Progenitor cell of endocrine pancreas (in vitro differentiated cells): Measurements from ENCODE around the gene SSX2IP. TPM values are rescaled to one million over a fixed set of nuclear protein-coding genes. Genes with fewer than 3 reads are reported as not detected.
A peak's percentile ranks its signal among the peaks of the same experiment; 100 is the strongest.

Experiments used
- DNase-seq: peaks from one replicate; pipeline ENCODE4 v3.0.0; 2021; ENCODE audit warnings: low spot score; ENCODE audit not compliant: unreplicated experiment
- H3K27ac Mint-ChIP-seq: 2 replicates; pipeline ENCODE4 v1.8.0; 2021; ENCODE audit warnings: mild to moderate bottlenecking, moderate library complexity, mixed read lengths
- H3K27me3 Mint-ChIP-seq: 2 replicates; pipeline ENCODE4 v1.8.0; 2021; ENCODE audit warnings: mixed read lengths
- H3K36me3 Mint-ChIP-seq: 2 replicates; pipeline ENCODE4 v1.8.0; 2022; ENCODE audit warnings: mixed read lengths; ENCODE audit not compliant: insufficient read depth
- H3K4me1 Mint-ChIP-seq: 2 replicates; pipeline ENCODE4 v1.8.0; 2021; ENCODE audit warnings: low read depth, mixed read lengths
- H3K4me3 Mint-ChIP-seq: 2 replicates; pipeline ENCODE4 v1.8.0; 2021; ENCODE audit warnings: low read depth, mild to moderate bottlenecking, moderate library complexity, mixed read lengths
- H3K9me3 Mint-ChIP-seq: 2 replicates; pipeline ENCODE4 v1.8.0; 2021; ENCODE audit warnings: low read depth, mixed read lengths
- long read RNA-seq: library from polyadenylated mRNA; unstranded; transcript quantifications from one replicate; pipeline ENCODE4 v2.0.0, GENCODE V29; 2020
- total RNA-seq: library from RNA; stranded (reverse); gene quantifications from 2 replicates; pipeline ENCODE4 v1.2.1, GENCODE V29; 2021
- TF ChIP-seq, protein P1 (sequence below): fragments of 200-600 bp; sonication (generic); IDR thresholded peaks from one replicate; pipeline ENCODE4 v1.5.0; 2021; ENCODE audit warnings: antibody characterized with exemption, mild to moderate bottlenecking; ENCODE audit not compliant: unreplicated experiment

SSX2IP gene, protein sequence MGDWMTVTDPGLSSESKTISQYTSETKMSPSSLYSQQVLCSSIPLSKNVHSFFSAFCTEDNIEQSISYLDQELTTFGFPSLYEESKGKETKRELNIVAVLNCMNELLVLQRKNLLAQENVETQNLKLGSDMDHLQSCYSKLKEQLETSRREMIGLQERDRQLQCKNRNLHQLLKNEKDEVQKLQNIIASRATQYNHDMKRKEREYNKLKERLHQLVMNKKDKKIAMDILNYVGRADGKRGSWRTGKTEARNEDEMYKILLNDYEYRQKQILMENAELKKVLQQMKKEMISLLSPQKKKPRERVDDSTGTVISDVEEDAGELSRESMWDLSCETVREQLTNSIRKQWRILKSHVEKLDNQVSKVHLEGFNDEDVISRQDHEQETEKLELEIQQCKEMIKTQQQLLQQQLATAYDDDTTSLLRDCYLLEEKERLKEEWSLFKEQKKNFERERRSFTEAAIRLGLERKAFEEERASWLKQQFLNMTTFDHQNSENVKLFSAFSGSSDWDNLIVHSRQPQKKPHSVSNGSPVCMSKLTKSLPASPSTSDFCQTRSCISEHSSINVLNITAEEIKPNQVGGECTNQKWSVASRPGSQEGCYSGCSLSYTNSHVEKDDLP
- total RNA-seq = 36.4 and 41.5 TPM in 2 replicates
- long read RNA-seq, full-length matches to known transcripts = 23 of 57 reads
- long read RNA-seq, partial matches to known transcripts = 10 of 57 reads
- long read RNA-seq, other reads (novel, unspliced or antisense) = 24 of 57 reads

GRCh38 chr1:84690397-84691121 is at the start of gene SSX2IP:
Gene SSX2IP (minus strand): TSS chr1:84690461. CDS start chr1:84671219, 19,242 bp downstream.
- TF ChIP-seq, protein P1, sequence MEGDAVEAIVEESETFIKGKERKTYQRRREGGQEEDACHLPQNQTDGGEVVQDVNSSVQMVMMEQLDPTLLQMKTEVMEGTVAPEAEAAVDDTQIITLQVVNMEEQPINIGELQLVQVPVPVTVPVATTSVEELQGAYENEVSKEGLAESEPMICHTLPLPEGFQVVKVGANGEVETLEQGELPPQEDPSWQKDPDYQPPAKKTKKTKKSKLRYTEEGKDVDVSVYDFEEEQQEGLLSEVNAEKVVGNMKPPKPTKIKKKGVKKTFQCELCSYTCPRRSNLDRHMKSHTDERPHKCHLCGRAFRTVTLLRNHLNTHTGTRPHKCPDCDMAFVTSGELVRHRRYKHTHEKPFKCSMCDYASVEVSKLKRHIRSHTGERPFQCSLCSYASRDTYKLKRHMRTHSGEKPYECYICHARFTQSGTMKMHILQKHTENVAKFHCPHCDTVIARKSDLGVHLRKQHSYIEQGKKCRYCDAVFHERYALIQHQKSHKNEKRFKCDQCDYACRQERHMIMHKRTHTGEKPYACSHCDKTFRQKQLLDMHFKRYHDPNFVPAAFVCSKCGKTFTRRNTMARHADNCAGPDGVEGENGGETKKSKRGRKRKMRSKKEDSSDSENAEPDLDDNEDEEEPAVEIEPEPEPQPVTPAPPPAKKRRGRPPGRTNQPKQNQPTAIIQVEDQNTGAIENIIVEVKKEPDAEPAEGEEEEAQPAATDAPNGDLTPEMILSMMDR = no peak
- Mint-ChIP-seq H3K4me1 (peaks cover 30% of the 10 kb centered on the region), H3K4me3 (peak within 1 kb of the TSS; percentile 92)

GRCh38 chr1:84738237-84738636 is 48.0 kb upstream of the SSX2IP start:
- DNase-seq = no peak
- TF ChIP-seq, protein P1 = no peak
- H3K36me3 Mint-ChIP-seq = no peaks in the 10 kb centered on the region
- H3K4me3 Mint-ChIP-seq = no peak overlapping the region
- H3K27me3 Mint-ChIP-seq = peaks cover 2% of the 10 kb centered on the region
- no peaks in the 10 kb centered on the region for H3K4me1 Mint-ChIP-seq
- peaks cover 7% of the 10 kb centered on the region for H3K9me3 Mint-ChIP-seq
- no peak overlapping the region for H3K27ac Mint-ChIP-seq

More at GRCh38 chr1:84690397-84691121, at the start of gene SSX2IP:
- peak; percentile 100 for DNase-seq
- peak within 1 kb of the TSS; percentile 97 for H3K27ac Mint-ChIP-seq
- no peaks in the 10 kb centered on the region for H3K36me3 Mint-ChIP-seq
- no peaks in the 10 kb centered on the region for H3K9me3 Mint-ChIP-seq
- H3K27me3 Mint-ChIP-seq = peaks cover 3% of the 10 kb centered on the region

- Mint-ChIP-seq H3K36me3 (no peaks in the 10 kb centered on the region), H3K4me1 (no peaks in the 10 kb centered on the region)
Observed at GRCh38 chr1:84737590-84737989, 47.3 kb upstream of the SSX2IP start.

GRCh38 chr1:84736944-84737343 is 46.7 kb upstream of the SSX2IP start:
- TF ChIP-seq, protein P1 = no peak
- no peaks in the 10 kb centered on the region for H3K36me3 Mint-ChIP-seq
- peaks cover 7% of the 10 kb centered on the region for H3K9me3 Mint-ChIP-seq
- no peaks in the 10 kb centered on the region for H3K4me1 Mint-ChIP-seq
- no peak for DNase-seq
- no peak overlapping the region for H3K27ac Mint-ChIP-seq
- H3K27me3 Mint-ChIP-seq = peaks cover 2% of the 10 kb centered on the region
- H3K4me3 Mint-ChIP-seq = no peak overlapping the region

More at GRCh38 chr1:84737590-84737989, 47.3 kb upstream of the SSX2IP start:
- Mint-ChIP-seq H3K4me3 (no peak overlapping the region), H3K9me3 (peaks cover 7% of the 10 kb centered on the region), H3K27ac (no peak overlapping the region), H3K27me3 (peaks cover 2% of the 10 kb centered on the region)
- TF ChIP-seq, protein P1 = no peak
- no peak for DNase-seq

DNA sequence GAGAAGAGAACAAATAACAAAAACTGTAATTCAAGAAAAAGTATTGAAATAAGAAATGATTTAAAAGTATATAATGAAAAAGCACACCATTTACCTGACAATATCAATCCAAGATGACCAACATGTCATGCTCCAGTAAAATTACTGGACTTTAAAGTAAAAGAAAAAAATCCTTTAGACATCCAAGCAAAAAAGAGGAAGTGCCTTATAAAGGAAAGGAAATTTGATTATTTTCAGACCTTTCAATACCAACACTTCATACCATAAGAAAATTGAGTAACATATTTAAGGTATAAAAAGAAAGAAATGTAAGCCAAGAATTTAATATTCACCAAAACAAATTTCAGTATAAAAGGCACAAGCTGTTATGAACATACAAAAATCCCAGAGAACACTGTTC is 46.2 kb upstream of the SSX2IP start:
- TF ChIP-seq, protein P1 = no peak
- Mint-ChIP-seq H3K9me3 (peaks cover 10% of the 10 kb centered on the region), H3K4me1 (no peaks in the 10 kb centered on the region), H3K27me3 (no peaks in the 10 kb centered on the region), H3K27ac (no peak overlapping the region), H3K36me3 (no peaks in the 10 kb centered on the region), H3K4me3 (no peak overlapping the region)
- no peak for DNase-seq
